ENCODE measurements around the gene PHF2.

Gene PHF2

DNA sequence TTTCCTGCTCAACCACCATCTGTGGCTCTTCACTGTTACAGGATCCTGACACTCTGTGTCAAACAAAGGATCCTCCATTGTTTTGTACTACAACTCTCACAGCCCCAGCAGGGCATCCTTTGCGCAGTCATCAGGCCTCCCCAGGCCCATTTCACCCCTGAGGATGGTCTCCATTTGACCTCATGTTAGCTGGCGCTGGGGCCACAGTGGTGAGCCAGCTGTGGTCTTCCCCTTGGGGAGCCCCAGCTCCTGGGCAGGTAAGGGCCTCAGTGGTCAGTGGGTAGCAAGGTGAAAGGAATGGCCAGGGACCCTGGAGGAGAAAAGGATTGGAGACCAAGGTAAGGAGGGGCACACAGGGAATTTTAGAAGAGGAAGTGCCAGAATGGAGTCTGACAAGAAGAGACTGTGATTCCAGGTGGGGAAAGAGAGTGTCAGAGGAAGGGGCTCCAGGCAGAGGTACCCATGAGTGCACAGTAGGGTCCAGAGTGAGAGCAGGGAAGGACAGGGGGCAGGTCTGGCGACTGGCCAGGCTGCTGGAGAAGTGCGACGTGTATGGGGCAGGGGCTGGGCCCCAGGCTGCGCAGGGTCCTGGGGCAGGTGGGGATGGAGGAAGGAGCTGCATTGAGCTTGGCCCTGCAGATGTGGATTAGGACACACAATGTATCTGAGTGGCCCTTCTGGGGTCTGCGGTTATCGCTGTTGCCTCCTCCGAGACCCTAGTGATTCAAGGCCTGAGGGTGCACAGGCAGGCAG is 109.9 kb downstream of the PHF2 start:
- Histone ChIP-seq H3K4me1 (ENCODE audit: control insufficient read depth, insufficient read depth, low read length) (peaks cover 6% of the 10 kb centered on the region), H3K9me3 (ENCODE audit: control insufficient read depth, low read length) (no peaks in the 10 kb centered on the region), H3K27me3 (ENCODE audit: control insufficient read depth, insufficient read depth, low read length, poor library complexity, severe bottlenecking) (no peaks in the 10 kb centered on the region), H3K36me3 (ENCODE audit: control insufficient read depth, insufficient read depth, low read length) (no peaks in the 10 kb centered on the region), H3K4me3 (ENCODE audit: insufficient read depth, low read depth, low read length) (no peak overlapping the region), H3K27ac (ENCODE audit: insufficient read depth, low read depth, low read length, poor library complexity, severe bottlenecking) (no peak overlapping the region)
- WGBS, 2 experiments, result 94 to 95% methylated on average over 9 of the region's 9 CpGs

DNA sequence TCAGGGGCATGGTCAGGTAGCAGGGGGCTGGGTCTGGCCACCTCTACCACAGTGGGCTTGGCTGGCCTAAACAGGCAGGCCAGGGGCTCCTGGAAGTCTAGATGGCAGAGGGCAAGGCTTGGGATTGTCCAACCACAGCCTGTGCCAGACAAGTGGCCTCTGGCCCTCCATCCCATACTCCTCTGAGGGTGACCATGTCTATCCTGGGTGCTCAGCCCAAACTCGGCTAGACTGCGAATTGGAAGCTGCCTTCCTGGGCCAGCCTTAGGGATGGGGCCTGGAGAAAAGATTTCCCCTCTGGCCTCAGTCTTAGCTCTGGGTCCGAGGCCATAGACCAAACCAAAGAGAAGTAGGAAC is 110.5 kb downstream of the PHF2 start:
- 96% methylated on average over 3 of the region's 3 CpGs for WGBS, 2 experiments
- H3K9me3 ChIP-seq (ENCODE audit: control insufficient read depth, low read length), result no peaks in the 10 kb centered on the region
- no peaks in the 10 kb centered on the region for H3K27me3 ChIP-seq (ENCODE audit: control insufficient read depth, insufficient read depth, low read length, poor library complexity, severe bottlenecking)
- peaks cover 6% of the 10 kb centered on the region for H3K4me1 ChIP-seq (ENCODE audit: control insufficient read depth, insufficient read depth, low read length)
- H3K27ac ChIP-seq (ENCODE audit: insufficient read depth, low read depth, low read length, poor library complexity, severe bottlenecking), result no peak overlapping the region
- H3K4me3 ChIP-seq (ENCODE audit: insufficient read depth, low read depth, low read length), result no peak overlapping the region
- no peaks in the 10 kb centered on the region for H3K36me3 ChIP-seq (ENCODE audit: control insufficient read depth, insufficient read depth, low read length)

DNA sequence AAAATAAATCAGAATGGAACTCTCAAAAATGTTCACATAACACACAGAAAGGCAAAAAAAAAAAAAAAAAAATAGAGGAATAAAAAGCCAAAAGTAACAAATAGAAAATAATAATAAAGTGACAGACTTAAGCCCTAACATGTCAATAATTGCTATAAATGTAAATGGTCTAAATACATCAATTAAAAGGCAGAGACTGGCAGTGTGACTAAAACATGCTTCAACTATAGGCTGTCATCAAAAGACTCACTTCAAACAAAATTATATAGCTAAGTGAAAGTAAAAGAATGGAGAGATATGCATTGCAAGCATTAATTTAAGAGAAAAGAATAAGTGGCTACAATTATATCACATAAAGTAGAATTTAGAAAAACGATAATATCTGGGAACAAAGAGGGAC is 114.2 kb downstream of the PHF2 start:
- Histone ChIP-seq H3K36me3 (ENCODE audit: control insufficient read depth, insufficient read depth, low read length) (no peaks in the 10 kb centered on the region), H3K27me3 (ENCODE audit: control insufficient read depth, insufficient read depth, low read length, poor library complexity, severe bottlenecking) (no peaks in the 10 kb centered on the region), H3K4me3 (ENCODE audit: insufficient read depth, low read depth, low read length) (no peak overlapping the region), H3K4me1 (ENCODE audit: control insufficient read depth, insufficient read depth, low read length) (peaks cover 6% of the 10 kb centered on the region), H3K27ac (ENCODE audit: insufficient read depth, low read depth, low read length, poor library complexity, severe bottlenecking) (no peak overlapping the region), H3K9me3 (ENCODE audit: control insufficient read depth, low read length) (no peaks in the 10 kb centered on the region)
- 100% methylated on average over 1 of the region's 1 CpG; no CpG with 5 or more reads in 1 of the 2 experiments for WGBS, 2 experiments

DNA sequence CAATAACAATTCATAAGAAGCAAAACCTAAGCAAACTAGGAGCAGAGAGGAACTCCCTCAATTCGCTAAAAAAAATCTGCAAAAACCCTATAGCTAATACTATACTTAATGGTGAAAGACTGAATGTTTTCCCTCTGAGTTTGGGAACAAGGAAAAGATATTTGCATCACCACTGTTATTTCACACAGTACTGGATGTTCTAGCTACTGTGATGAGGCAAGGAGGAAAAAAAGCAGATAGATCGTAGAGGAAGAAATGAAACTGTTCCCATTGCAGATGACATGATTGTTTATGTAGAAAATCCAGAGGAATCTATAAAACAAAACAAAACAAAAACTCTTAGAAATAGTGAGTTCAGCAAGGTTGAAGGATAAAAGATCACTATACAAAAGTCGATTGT is 116.7 kb downstream of the PHF2 start:
- no peak overlapping the region for H3K27ac ChIP-seq (ENCODE audit: insufficient read depth, low read depth, low read length, poor library complexity, severe bottlenecking)
- H3K9me3 ChIP-seq (ENCODE audit: control insufficient read depth, low read length), result no peaks in the 10 kb centered on the region
- no peak overlapping the region for H3K4me3 ChIP-seq (ENCODE audit: insufficient read depth, low read depth, low read length)
- no peaks in the 10 kb centered on the region for H3K4me1 ChIP-seq (ENCODE audit: control insufficient read depth, insufficient read depth, low read length)
- no peaks in the 10 kb centered on the region for H3K27me3 ChIP-seq (ENCODE audit: control insufficient read depth, insufficient read depth, low read length, poor library complexity, severe bottlenecking)
- no peaks in the 10 kb centered on the region for H3K36me3 ChIP-seq (ENCODE audit: control insufficient read depth, insufficient read depth, low read length)
- 94 to 100% methylated on average over 2 to 3 of the region's 3 CpGs for WGBS, 2 experiments

DNA sequence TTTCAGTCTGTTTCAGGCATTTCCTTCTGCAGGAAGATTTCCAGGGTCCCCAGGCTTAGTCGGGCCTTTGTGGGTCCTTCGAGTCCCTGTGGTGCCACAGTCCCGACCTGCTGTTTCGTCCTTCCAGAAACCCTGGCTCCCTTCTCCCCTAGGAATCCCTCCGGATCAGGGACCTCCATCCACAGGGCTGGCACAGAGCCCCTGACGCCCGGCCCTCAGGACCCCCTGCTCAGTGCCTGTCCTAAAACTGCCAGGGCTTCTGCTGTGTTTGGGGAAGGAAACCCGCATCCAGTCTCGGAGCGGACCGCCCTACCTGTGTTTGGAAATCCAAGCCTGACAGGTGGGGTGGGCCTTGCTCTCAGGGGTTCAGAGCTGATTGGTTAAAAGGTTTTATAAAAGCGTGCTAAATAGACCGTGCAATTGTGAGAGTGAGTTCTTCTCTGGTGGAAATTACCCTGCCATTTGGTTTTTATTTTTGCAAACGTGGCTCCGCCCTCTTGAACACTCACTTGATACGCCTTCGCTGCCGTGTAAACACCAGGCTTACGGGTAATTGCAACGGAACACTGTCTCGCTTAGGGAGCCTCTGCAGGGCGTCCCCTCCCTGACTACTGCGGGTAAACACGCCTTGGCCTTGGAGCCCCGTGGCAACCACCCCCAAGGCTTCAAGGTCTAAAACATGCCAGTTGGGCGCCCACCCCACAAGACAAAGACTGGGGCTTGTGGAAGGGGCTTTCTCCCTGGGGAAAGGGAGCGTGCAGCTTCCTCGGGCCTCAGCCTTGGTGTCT is 121.2 kb downstream of the PHF2 start:
- Histone ChIP-seq H3K4me3 (ENCODE audit: insufficient read depth, low read depth, low read length) (no peak overlapping the region), H3K27ac (ENCODE audit: insufficient read depth, low read depth, low read length, poor library complexity, severe bottlenecking) (no peak overlapping the region), H3K9me3 (ENCODE audit: control insufficient read depth, low read length) (no peaks in the 10 kb centered on the region), H3K36me3 (ENCODE audit: control insufficient read depth, insufficient read depth, low read length) (no peaks in the 10 kb centered on the region), H3K27me3 (ENCODE audit: control insufficient read depth, insufficient read depth, low read length, poor library complexity, severe bottlenecking) (no peaks in the 10 kb centered on the region), H3K4me1 (ENCODE audit: control insufficient read depth, insufficient read depth, low read length) (no peaks in the 10 kb centered on the region)
- 94 to 96% methylated on average over 28 of the region's 28 CpGs for WGBS, 2 experiments

DNA sequence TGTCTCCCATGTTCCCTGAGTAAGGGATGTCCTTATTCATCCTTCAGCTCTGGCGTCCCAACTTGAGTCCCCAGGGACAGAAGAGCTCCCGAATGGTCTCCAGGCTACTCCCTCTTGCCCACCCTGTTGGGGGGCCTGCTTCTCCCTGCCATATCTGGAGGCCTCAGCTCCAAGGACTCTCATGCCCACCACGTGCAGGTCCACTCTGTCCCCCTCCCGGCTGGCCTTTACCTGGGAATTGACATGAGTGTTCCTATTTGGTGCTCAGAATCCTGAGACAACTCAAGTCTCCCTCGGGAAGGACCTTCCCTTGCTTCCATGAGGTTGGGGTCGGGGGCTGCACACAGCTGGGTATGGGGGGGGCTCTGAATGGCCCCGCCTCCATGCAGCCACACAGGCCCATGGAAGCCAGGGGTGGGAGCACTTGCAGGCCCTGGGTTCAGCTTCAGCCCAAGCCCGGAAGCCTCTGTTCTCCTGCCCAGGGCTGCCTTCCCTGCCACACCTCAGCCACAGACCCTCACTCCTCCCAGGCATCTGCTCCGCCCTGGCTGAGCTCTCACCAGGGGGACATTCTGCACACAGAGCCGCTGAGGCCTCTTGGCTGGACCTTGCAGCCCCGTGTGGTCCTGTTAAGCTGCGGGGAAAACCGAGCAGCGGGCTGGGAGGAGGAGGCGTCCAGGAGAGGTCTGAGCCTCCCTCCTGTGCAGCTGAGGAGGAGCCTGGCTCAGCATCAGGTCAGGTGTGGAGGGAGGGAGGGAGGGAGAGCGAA is 121.9 kb downstream of the PHF2 start:
- H3K4me3 ChIP-seq (ENCODE audit: insufficient read depth, low read depth, low read length), result no peak overlapping the region
- H3K4me1 ChIP-seq (ENCODE audit: control insufficient read depth, insufficient read depth, low read length), result no peaks in the 10 kb centered on the region
- no peaks in the 10 kb centered on the region for H3K9me3 ChIP-seq (ENCODE audit: control insufficient read depth, low read length)
- H3K36me3 ChIP-seq (ENCODE audit: control insufficient read depth, insufficient read depth, low read length), result no peaks in the 10 kb centered on the region
- 84 to 86% methylated on average over 16 of the region's 16 CpGs for WGBS, 2 experiments
- no peak overlapping the region for H3K27ac ChIP-seq (ENCODE audit: insufficient read depth, low read depth, low read length, poor library complexity, severe bottlenecking)
- no peaks in the 10 kb centered on the region for H3K27me3 ChIP-seq (ENCODE audit: control insufficient read depth, insufficient read depth, low read length, poor library complexity, severe bottlenecking)

DNA sequence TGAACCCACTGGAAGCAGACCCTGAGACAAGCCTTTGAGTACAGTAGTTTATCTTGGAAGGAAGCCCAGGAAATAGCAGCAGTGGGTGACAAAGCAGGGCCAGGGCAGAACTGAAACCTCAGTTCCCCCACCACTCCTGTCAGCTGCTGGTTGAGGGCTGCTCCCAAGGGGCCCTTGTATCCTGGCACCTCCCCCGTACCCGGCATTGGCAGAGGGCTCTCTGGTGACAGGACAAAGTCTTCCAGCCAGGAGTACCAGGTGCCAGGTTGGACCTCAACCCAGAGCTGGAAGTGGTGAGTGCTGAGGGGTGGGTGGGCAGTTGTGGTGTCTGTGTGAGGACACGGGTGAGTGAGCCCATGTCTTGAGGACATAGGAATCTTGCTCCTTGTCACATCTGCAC is 123.3 kb downstream of the PHF2 start:
- Histone ChIP-seq H3K4me1 (ENCODE audit: control insufficient read depth, insufficient read depth, low read length) (no peaks in the 10 kb centered on the region), H3K4me3 (ENCODE audit: insufficient read depth, low read depth, low read length) (no peak overlapping the region), H3K9me3 (ENCODE audit: control insufficient read depth, low read length) (no peaks in the 10 kb centered on the region), H3K36me3 (ENCODE audit: control insufficient read depth, insufficient read depth, low read length) (no peaks in the 10 kb centered on the region), H3K27ac (ENCODE audit: insufficient read depth, low read depth, low read length, poor library complexity, severe bottlenecking) (no peak overlapping the region), H3K27me3 (ENCODE audit: control insufficient read depth, insufficient read depth, low read length, poor library complexity, severe bottlenecking) (no peaks in the 10 kb centered on the region)
- WGBS, 2 experiments, result 94 to 98% methylated on average over 3 of the region's 3 CpGs

DNA sequence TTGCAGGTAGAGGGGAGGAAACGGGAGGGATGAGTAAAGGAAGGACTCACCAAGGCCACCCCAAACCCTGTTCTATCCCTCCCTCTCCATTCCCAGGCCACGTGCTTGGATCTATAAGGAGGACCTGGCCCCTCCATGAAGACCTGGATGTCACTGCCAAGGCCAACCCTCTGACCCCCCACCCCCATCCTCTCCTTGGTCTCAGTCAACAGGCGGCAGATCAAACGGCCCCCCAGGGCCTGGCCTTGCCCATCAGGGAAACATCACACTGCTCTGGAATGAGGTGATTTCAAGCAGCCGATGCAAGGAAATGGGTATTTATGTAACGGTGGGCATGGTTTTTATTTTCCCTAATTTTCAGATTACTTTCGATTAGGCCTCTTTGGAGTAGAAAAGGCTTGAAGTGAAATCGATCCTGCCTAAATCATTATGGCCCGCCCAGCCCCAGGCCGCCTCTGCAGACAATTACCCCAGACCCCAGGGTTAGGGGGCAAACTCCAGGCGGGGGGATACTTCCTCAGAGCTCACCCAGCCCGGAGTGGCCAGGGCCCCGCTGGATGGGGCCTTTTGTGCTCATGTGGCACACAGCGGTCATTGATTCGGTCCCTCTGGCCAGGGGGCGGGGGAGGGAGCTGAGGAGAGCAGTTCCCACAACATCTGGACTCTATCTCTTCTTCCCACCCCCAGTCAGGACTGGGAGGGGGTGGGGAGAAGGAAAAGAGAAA is 125.3 kb downstream of the PHF2 start:
- H3K9me3 ChIP-seq (ENCODE audit: control insufficient read depth, low read length), result no peaks in the 10 kb centered on the region
- H3K4me3 ChIP-seq (ENCODE audit: insufficient read depth, low read depth, low read length), result no peak overlapping the region
- H3K36me3 ChIP-seq (ENCODE audit: control insufficient read depth, insufficient read depth, low read length), result no peaks in the 10 kb centered on the region
- no peaks in the 10 kb centered on the region for H3K4me1 ChIP-seq (ENCODE audit: control insufficient read depth, insufficient read depth, low read length)
- H3K27me3 ChIP-seq (ENCODE audit: control insufficient read depth, insufficient read depth, low read length, poor library complexity, severe bottlenecking), result no peaks in the 10 kb centered on the region
- 90 to 93% methylated on average over 14 to 16 of the region's 16 CpGs for WGBS, 2 experiments
- no peak overlapping the region for H3K27ac ChIP-seq (ENCODE audit: insufficient read depth, low read depth, low read length, poor library complexity, severe bottlenecking)

DNA sequence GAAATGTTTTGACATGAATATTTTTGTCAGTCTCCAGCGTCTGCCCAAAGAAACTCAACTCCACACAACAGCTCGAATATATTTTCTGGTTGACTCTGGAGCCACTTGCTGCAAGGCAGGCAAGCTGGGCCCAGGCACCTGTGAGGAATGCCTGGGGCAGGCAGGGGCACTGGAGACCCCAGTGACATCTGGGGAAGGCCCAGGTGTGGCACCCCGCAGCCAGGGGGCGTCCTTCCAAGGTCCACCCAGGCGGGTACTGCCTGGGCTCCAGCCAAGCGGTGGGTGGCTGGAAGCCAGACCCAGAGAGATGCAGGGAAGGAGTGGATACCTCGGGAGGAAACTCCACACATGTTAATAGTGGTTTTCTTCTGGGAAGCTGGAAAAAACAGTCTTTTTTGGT is 125.9 kb downstream of the PHF2 start:
- no peaks in the 10 kb centered on the region for H3K27me3 ChIP-seq (ENCODE audit: control insufficient read depth, insufficient read depth, low read length, poor library complexity, severe bottlenecking)
- no peaks in the 10 kb centered on the region for H3K36me3 ChIP-seq (ENCODE audit: control insufficient read depth, insufficient read depth, low read length)
- no peak overlapping the region for H3K27ac ChIP-seq (ENCODE audit: insufficient read depth, low read depth, low read length, poor library complexity, severe bottlenecking)
- no peaks in the 10 kb centered on the region for H3K9me3 ChIP-seq (ENCODE audit: control insufficient read depth, low read length)
- H3K4me3 ChIP-seq (ENCODE audit: insufficient read depth, low read depth, low read length), result no peak overlapping the region
- no peaks in the 10 kb centered on the region for H3K4me1 ChIP-seq (ENCODE audit: control insufficient read depth, insufficient read depth, low read length)
- 94% methylated on average over 6 to 7 of the region's 7 CpGs for WGBS, 2 experiments

Data from ectodermal cell (in vitro differentiated cells).